ENCODE measurements around the gene TAX1BP3.

The TAX1BP3 gene

DNA sequence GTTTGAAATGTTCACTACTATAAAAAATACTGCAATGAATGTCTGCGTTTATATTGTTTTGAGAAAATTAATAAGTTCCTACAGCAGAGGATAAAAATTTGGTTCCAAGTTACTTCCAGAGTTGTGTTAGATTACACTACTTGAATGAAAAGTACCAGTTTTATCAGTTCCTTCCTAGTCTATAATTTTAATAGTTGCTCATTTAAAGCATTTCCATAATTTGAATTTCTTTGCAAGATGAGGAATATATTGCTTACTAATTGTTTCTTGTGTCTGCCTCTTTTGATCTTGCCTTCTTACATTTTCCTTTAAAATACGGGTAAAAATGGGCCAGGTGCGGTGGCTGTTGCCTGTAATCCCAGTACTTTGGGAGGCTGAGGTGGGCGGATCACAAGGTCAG lies 4.2 kb upstream of the TAX1BP3 start:
- H3K9me3 ChIP-seq = no peaks in the 10 kb centered on the region
- no peak for DNase-seq
- no peaks in the 10 kb centered on the region for H3K4me1 ChIP-seq
- no peak overlapping the region for H3K4me3 ChIP-seq (ENCODE audit: low read depth, low read length)
- TF ChIP-seq, protein P1, sequence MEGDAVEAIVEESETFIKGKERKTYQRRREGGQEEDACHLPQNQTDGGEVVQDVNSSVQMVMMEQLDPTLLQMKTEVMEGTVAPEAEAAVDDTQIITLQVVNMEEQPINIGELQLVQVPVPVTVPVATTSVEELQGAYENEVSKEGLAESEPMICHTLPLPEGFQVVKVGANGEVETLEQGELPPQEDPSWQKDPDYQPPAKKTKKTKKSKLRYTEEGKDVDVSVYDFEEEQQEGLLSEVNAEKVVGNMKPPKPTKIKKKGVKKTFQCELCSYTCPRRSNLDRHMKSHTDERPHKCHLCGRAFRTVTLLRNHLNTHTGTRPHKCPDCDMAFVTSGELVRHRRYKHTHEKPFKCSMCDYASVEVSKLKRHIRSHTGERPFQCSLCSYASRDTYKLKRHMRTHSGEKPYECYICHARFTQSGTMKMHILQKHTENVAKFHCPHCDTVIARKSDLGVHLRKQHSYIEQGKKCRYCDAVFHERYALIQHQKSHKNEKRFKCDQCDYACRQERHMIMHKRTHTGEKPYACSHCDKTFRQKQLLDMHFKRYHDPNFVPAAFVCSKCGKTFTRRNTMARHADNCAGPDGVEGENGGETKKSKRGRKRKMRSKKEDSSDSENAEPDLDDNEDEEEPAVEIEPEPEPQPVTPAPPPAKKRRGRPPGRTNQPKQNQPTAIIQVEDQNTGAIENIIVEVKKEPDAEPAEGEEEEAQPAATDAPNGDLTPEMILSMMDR (IDR thresholded peaks at IDR 0.05; ENCODE audit: low read depth, low read length) = no peak
- H3K36me3 ChIP-seq = no peaks in the 10 kb centered on the region; the same call in 1 of the 2 replicates
- no peaks in the 10 kb centered on the region for H3K27me3 ChIP-seq

DNA sequence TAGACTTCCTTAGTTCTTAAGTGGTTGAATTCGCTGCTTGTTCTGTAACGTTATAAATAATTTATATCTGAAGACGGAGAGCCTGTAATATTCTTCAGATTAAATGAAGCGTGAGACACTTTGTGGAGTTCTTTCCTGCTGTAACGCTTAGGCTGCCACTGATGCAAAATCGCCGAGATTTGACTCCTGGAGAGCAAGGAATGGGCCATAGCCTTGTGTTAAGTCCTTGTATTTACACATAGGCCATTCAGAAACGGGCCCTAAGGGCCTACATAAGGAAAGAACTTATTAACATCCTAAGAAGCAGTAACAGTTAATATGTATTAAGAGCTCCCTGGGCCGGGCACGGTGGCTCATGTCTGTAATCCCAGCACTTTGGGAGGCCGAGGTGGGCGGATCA lies 1.2 kb upstream of the TAX1BP3 start:
- peak overlapping the region; percentile 81 for H3K4me3 ChIP-seq (ENCODE audit: low read depth, low read length)
- DNase-seq = no peak
- H3K9me3 ChIP-seq = no peaks in the 10 kb centered on the region
- TF ChIP-seq, protein P1 (IDR thresholded peaks at IDR 0.05; ENCODE audit: low read depth, low read length) = no peak
- no peaks in the 10 kb centered on the region for H3K4me1 ChIP-seq
- H3K36me3 ChIP-seq = no peaks in the 10 kb centered on the region; the same call in 1 of the 2 replicates
- H3K27me3 ChIP-seq = no peaks in the 10 kb centered on the region

DNA sequence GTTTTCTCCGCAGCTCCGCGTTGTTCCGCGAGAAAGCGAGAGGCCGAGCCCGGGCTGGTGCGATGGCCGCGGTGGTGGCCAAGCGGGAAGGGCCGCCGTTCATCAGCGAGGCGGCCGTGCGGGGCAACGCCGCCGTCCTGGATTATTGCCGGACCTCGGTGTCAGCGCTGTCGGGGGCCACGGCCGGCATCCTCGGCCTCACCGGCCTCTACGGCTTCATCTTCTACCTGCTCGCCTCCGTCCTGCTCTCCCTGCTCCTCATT lies 638 bp upstream of the TAX1BP3 start:
- no peaks in the 10 kb centered on the region for H3K4me1 ChIP-seq
- no peaks in the 10 kb centered on the region for H3K9me3 ChIP-seq
- TF ChIP-seq, protein P1 (IDR thresholded peaks at IDR 0.05; ENCODE audit: low read depth, low read length) = no peak
- H3K36me3 ChIP-seq = no peaks in the 10 kb centered on the region; the same call in 1 of the 2 replicates
- H3K27me3 ChIP-seq = no peaks in the 10 kb centered on the region
- peak overlapping the region; percentile 81 for H3K4me3 ChIP-seq (ENCODE audit: low read depth, low read length)
- DNase-seq = no peak

DNA sequence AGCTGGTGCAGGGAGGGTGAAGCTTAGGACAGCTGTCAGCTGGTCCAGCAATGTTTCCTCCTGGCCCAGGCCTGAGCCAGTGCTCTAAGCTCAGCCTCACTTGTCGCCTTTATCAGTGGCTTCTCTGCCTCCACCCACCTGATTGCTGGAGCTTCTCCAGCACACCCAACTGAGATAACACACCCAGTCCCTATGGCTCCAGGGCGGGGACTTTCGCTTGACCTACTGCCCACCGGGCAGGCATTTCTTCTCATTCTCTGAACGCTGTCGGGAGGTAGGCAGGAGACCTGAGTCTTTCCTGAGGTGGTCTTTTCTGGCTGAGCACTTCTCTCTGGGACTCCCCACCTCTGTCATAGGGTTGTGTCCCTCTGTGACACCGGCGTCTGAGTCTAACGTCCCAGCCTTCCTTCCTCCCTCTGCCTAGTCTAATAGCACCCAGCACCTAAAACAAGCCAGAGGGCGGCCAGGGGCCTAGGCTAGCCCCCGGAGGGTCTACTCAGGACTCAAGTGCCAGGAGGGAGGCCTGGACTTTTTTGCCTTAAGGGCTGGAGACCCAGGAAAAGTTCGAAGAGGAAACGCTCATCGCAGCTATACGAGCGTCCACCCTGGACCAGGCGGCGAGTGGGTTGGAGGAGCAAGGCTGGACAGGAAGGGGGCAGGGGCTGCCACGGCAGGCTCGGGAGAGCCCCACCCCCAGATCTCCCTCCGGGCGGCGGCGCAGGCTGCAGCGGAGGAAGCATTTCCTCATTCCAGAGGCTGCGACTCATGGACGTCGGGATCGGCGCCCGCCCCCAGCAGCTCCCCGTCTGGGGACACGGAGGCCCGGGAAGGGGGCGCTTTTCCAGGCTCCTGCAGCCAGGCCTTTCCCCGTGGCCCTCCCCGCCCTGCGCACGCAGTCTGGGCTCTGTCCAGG lies 756 bp downstream of the TAX1BP3 start:
- peak; percentile 68 for DNase-seq
- Histone ChIP-seq H3K4me1 (no peaks in the 10 kb centered on the region), H3K27me3 (no peaks in the 10 kb centered on the region), H3K36me3 (no peaks in the 10 kb centered on the region; the same call in 1 of the 2 replicates), H3K4me3 (ENCODE audit: low read depth, low read length) (peak overlapping the region; percentile 64), H3K9me3 (no peaks in the 10 kb centered on the region)
- TF ChIP-seq, protein P1 (IDR thresholded peaks at IDR 0.05; ENCODE audit: low read depth, low read length) = no peak

DNA sequence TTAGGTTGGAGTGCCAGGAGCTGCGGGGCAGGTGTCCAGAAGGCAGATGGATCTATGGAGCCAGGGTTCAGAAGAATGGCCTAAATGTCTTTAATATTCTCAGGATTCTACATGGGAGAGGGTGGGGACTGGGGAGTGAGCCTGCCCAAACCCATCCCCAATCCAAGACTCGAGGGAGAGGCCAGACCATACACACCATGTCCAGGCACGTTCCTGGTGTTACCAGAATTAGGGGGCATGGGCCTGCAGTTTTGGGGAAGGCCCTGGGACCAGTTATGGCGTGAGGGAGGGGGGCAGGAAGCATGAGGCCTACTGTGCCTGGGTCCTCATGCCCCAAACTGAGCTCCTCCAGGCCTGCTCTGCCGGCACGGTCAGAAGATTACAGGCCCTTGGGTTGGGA lies 1.9 kb downstream of the TAX1BP3 start:
- Histone ChIP-seq H3K36me3 (no peaks in the 10 kb centered on the region; the same call in 1 of the 2 replicates), H3K4me3 (ENCODE audit: low read depth, low read length) (no peak overlapping the region), H3K4me1 (no peaks in the 10 kb centered on the region), H3K9me3 (no peaks in the 10 kb centered on the region), H3K27me3 (no peaks in the 10 kb centered on the region)
- DNase-seq = no peak
- TF ChIP-seq, protein P1 (IDR thresholded peaks at IDR 0.05; ENCODE audit: low read depth, low read length) = no peak

DNA sequence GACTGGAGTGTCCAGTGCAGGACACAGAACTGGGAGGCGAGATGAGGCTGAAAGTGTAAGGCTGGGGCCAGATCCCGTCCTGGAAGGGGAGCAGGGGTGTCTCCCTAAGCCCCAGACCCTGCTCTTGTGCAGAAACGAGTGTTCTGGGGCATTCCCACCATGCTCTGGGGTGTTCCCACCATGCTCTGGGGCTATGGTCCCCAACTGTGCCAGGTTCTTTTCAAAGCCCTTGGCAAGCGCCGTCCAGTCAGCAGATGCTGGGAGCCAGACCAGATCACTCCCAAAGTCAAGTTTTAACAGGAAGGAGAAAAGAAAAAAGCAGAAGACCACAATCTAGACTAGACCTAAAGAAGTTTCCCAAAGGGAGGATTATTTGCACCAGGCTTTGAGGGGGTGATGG lies 2.5 kb downstream of the TAX1BP3 start:
- Histone ChIP-seq H3K4me1 (no peaks in the 10 kb centered on the region), H3K36me3 (no peaks in the 10 kb centered on the region; the same call in 1 of the 2 replicates), H3K27me3 (no peaks in the 10 kb centered on the region), H3K9me3 (no peaks in the 10 kb centered on the region), H3K4me3 (ENCODE audit: low read depth, low read length) (no peak overlapping the region)
- DNase-seq = no peak
- TF ChIP-seq, protein P1 (IDR thresholded peaks at IDR 0.05; ENCODE audit: low read depth, low read length) = no peak
